ENCODE data around the gene GPRIN2. TPM values are rescaled to one million over a fixed set of nuclear protein-coding genes. Genes with fewer than 3 reads are reported as not detected.

Gene GPRIN2
- total and polyA plus RNA-seq, 4 donors, result 0.09 to 1.3 (median 0.15) TPM; not detected in 1

DNA sequence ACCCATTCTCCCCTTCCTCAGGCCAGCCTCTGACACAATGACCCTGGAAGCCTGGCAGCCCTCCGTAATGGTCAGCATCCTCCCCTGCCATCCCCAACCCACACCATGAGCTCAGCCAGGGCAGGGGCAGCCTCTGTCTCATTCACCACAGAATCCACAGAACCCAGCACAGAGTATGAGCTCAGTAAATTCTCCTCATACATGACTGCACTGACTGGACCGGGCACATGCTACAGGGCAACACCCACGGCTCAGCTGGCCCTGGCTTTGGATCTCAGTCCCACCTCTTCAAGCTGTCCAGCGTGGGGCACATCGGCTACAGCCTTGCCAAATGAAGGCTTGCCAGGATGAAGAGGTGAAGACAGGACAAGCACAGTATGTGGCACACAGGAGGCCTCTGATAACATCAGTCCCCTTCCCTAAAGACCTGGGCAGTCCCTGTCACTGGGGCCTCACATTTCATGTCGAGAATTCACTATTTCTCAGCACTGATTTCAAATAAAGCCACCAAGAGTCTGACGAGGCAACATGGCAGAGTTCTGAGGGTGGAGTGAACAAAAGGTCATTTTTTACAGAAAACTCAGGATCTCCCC, 7.9 kb downstream of the GPRIN2 start:
- Histone ChIP-seq H3K9ac (ENCODE audit: low read depth in 1 of 2, low read length in 2 of 2) (no peak overlapping the region), H3K27ac (ENCODE audit: low read depth in 1 of 2, low read length in 2 of 2) (no peak overlapping the region), H3K4me1 (ENCODE audit: control insufficient read depth in 4 of 4, insufficient read depth in 4 of 4, low read length in 3 of 4) (no peaks in the 10 kb centered on the region), H3K9me3 (ENCODE audit: control insufficient read depth in 4 of 4, low read length in 3 of 4) (no peaks in the 10 kb centered on the region), H3K4me3 (ENCODE audit: low read depth in 1 of 3, low read length in 3 of 3) (no peak overlapping the region), H3K27me3 (ENCODE audit: control insufficient read depth in 4 of 4, insufficient read depth in 4 of 4, low read length in 3 of 4) (no peaks in the 10 kb centered on the region), H3K36me3 (ENCODE audit: control insufficient read depth in 4 of 4, insufficient read depth in 3 of 4, low read depth in 1 of 4, low read length in 3 of 4) (no peaks in the 10 kb centered on the region)
- TF ChIP-seq, protein P1, sequence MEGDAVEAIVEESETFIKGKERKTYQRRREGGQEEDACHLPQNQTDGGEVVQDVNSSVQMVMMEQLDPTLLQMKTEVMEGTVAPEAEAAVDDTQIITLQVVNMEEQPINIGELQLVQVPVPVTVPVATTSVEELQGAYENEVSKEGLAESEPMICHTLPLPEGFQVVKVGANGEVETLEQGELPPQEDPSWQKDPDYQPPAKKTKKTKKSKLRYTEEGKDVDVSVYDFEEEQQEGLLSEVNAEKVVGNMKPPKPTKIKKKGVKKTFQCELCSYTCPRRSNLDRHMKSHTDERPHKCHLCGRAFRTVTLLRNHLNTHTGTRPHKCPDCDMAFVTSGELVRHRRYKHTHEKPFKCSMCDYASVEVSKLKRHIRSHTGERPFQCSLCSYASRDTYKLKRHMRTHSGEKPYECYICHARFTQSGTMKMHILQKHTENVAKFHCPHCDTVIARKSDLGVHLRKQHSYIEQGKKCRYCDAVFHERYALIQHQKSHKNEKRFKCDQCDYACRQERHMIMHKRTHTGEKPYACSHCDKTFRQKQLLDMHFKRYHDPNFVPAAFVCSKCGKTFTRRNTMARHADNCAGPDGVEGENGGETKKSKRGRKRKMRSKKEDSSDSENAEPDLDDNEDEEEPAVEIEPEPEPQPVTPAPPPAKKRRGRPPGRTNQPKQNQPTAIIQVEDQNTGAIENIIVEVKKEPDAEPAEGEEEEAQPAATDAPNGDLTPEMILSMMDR (IDR thresholded peaks at IDR 0.05; ENCODE audit: low read depth, low read length, missing input control), result no peak
- TF ChIP-seq NR2F2 (IDR thresholded peaks at IDR 0.05), result no peak
- TF ChIP-seq, protein P2, sequence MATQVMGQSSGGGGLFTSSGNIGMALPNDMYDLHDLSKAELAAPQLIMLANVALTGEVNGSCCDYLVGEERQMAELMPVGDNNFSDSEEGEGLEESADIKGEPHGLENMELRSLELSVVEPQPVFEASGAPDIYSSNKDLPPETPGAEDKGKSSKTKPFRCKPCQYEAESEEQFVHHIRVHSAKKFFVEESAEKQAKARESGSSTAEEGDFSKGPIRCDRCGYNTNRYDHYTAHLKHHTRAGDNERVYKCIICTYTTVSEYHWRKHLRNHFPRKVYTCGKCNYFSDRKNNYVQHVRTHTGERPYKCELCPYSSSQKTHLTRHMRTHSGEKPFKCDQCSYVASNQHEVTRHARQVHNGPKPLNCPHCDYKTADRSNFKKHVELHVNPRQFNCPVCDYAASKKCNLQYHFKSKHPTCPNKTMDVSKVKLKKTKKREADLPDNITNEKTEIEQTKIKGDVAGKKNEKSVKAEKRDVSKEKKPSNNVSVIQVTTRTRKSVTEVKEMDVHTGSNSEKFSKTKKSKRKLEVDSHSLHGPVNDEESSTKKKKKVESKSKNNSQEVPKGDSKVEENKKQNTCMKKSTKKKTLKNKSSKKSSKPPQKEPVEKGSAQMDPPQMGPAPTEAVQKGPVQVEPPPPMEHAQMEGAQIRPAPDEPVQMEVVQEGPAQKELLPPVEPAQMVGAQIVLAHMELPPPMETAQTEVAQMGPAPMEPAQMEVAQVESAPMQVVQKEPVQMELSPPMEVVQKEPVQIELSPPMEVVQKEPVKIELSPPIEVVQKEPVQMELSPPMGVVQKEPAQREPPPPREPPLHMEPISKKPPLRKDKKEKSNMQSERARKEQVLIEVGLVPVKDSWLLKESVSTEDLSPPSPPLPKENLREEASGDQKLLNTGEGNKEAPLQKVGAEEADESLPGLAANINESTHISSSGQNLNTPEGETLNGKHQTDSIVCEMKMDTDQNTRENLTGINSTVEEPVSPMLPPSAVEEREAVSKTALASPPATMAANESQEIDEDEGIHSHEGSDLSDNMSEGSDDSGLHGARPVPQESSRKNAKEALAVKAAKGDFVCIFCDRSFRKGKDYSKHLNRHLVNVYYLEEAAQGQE (IDR thresholded peaks at IDR 0.05), result no peak
- TF ChIP-seq GABPA (IDR thresholded peaks at IDR 0.05 in 1 of 2, conservative IDR thresholded peaks at IDR 0.05 in 1 of 2), result no peak
- TF ChIP-seq SP1 (IDR thresholded peaks at IDR 0.05), result no peak
- no peak for TF ChIP-seq JUND (IDR thresholded peaks at IDR 0.05)
- no peak for TF ChIP-seq RXRA (IDR thresholded peaks at IDR 0.05)
- TF ChIP-seq EGR1 (IDR thresholded peaks at IDR 0.05; ENCODE audit: low read depth in 2 of 2), result no peak
- TF ChIP-seq FOXA1 (IDR thresholded peaks at IDR 0.05), result no peak
- no peak for TF ChIP-seq MAX (IDR thresholded peaks at IDR 0.05)
- TF ChIP-seq RAD21 (IDR thresholded peaks at IDR 0.05), result no peak
- TF ChIP-seq ATF3 (IDR thresholded peaks at IDR 0.05), result no peak
- no peak for TF ChIP-seq TAF1 (conservative IDR thresholded peaks at IDR 0.05)
- TF ChIP-seq HNF4A (conservative IDR thresholded peaks at IDR 0.05), result no peak
- no peak for TF ChIP-seq ZBTB33 (IDR thresholded peaks at IDR 0.05)
- no peak for TF ChIP-seq HNF4G (IDR thresholded peaks at IDR 0.05)
- WGBS, result 83% methylated on average over 7 of the region's 7 CpGs
- no peak for DNase-seq (ENCODE audit: low spot score)

All from liver (tissue), 9 donors.